RWPE1 (cell line): ENCODE data around the gene PLXNB1.

Experiments used
- CTCF ChIA-PET: fragments of 350-600 bp; sonication (Branson Sonifier 250); formaldehyde crosslinking; extraction: SDS; loops from one replicate; lab custom pipeline; 2021; lab: Yijun Ruan, JAX
- POLR2A ChIA-PET: fragments of 400-600 bp; formaldehyde crosslinking; extraction: SDS; loops from one replicate; lab custom pipeline; 2020; ENCODE audit warnings: antibody characterized with exemption; ENCODE audit not compliant: low non-redundant PET; lab: Yijun Ruan, JAX
- DNase-seq: peaks from one replicate; pipeline ENCODE4 v3.0.0; 2012; ENCODE audit warnings: low spot score
- H3K27ac ChIP-seq: fragments of 450-650 bp; 2 replicates; pipeline ENCODE4 v1.5.1; 2017
- CTCF ChIP-seq: fragments of 450-650 bp; conservative IDR thresholded peaks from 2 replicates; pipeline ENCODE4 v1.5.1; 2017; ENCODE audit warnings: low read depth, mild to moderate bottlenecking

The PLXNB1 gene

DNA sequence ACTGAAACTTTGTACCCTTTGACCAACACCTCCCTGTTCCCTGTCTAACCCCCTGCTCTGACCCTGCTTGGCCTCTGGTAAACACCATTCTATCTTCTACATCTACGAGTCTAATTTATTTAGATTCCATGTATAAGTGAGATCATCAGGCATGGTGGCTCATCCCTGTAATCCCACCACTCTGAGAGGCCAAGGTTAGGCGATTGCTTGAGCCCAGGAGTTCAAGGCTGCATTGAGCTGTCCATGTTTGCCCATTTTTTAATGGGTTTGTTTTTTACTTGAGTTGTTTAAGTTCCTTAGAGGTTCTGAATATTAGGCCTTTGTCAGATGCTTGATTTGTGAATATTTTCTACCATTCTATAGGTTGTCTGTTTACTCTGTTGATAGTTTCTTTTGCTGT lies 40.9 kb downstream of the PLXNB1 start:
- POLR2A ChIA-PET: no interaction called here
- CTCF ChIA-PET: no interaction called here
- no peak overlapping the region for H3K27ac ChIP-seq
- DNase-seq: no peak
- no peak for TF ChIP-seq CTCF

GRCh38 chr3:48387634-48388033 lies 42.3 kb downstream of the PLXNB1 start:
- ChIA-PET POLR2A (no interaction called here), CTCF (no interaction called here)
- TF ChIP-seq CTCF: no peak
- no peak overlapping the region for H3K27ac ChIP-seq
- no peak for DNase-seq

DNA sequence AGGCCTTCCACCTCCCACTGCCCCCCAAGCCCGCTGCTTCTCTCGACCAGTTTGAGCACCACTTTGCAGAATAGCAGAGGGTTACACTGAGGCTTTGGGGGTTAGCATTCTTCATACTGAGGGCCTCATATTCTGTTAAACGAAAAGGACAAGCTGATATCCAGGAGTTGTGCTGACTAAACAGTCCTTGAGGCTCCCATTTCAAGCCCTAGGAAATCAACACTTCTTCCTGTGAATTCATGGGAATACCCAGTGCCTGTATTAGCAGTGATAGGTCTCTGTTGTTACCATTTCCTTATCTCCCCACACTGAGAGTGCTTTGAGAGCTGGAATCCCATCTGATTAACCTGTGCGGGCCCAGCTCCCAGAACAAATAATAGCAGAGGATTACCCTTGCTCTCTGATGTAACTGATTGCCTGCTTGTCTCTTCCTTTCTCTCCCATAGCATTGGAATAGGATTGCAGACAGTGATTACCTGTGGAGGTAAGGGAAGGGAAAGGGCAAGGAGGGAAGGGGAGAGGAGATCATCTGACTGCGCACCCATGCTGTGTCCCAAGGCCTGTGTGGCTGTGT lies 56.9 kb downstream of the PLXNB1 start:
- ChIA-PET POLR2A (no interaction called here), CTCF (no interaction called here)
- no peak overlapping the region for H3K27ac ChIP-seq
- no peak for TF ChIP-seq CTCF
- DNase-seq: no peak

- H3K27ac ChIP-seq: no peak overlapping the region
- CTCF ChIA-PET: no interaction called here
- POLR2A ChIA-PET: no interaction called here
- no peak for DNase-seq
- TF ChIP-seq CTCF: no peak
Observed at GRCh38 chr3:48372377-48372770, 57.5 kb downstream of the PLXNB1 start.

DNA sequence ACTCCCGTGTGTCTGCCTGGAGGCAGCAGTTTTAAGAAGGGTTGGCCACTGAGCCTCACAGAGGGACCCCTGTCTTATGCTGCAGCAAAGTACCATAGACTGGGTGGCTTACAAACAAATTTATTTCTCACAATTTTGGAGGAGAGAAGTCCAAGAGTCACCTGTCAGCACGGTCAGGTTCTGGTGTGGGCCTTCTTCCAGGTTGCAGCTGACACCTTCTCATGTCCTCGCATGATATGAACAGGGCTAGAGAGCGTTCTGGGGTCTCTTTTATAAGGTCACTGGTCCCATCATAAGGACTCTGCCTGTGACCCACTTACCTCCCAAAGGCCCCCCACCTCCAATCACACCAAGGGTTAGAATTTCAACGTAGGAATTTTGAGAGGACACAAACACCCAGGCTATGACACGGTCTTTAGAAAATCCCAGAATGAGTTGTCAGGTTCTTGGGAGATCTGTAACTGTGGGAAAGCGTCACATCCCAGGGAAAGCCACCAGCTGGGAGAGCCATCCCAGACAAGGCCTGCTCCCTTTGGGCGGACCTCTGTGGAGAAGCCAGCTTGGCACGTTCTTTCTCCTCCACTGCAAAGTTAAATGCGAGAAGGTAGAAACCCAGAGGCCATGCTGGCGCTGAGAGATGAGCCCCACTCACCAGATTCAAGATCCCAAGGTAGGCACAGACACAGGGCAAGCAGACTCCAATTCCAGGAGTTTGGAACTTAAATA lies 58.1 kb downstream of the PLXNB1 start, which contains the start of gene FBXW12:
Gene FBXW12, plus strand, starts transcription at position 569 of the 726 bp plus-strand sequence. CDS start 549 bp downstream, outside the sequence.
- no peak for DNase-seq
- H3K27ac ChIP-seq: no peak within 1 kb of the TSS
- CTCF ChIA-PET: no interaction called here
- POLR2A ChIA-PET: no interaction called here
- TF ChIP-seq CTCF: no peak

DNA sequence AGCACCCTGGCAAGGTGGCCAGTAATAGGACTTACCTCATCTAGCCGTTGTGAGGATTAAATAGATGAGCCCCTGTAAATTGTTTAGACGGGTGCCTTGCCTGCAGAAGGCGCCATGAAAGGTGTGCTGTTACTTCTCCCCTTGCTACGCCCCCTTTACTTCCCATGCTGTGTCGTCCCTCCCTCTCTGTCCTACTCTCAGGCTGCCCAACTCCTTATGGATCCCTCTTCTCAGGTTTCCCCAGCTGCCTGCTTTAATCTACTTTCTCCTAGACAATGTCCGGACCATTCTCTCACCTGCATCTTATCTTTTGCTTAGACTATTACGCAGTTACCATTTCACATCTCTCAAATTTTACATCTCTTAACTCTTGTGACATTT lies 59.6 kb downstream of the PLXNB1 start:
- no peak for TF ChIP-seq CTCF
- no peak for DNase-seq
- POLR2A ChIA-PET: no interaction called here
- no peak overlapping the region for H3K27ac ChIP-seq
- CTCF ChIA-PET: no interaction called here
